Activated T-helper 1 cell treated with anti-CD3 and anti-CD28 coated beads, Interleukin-2, amount 50 U/mL, for 16 hours (primary cell): ENCODE data around the gene TWF2.

ENCODE experiments used
- DNase-seq, 2 donors: peaks; one replicate each; pipeline ENCODE4 v3.0.0-alpha.2; 2020; ENCODE audit warnings: low read depth in 1 of 2, low spot score in 1 of 2

The TWF2 gene

DNA sequence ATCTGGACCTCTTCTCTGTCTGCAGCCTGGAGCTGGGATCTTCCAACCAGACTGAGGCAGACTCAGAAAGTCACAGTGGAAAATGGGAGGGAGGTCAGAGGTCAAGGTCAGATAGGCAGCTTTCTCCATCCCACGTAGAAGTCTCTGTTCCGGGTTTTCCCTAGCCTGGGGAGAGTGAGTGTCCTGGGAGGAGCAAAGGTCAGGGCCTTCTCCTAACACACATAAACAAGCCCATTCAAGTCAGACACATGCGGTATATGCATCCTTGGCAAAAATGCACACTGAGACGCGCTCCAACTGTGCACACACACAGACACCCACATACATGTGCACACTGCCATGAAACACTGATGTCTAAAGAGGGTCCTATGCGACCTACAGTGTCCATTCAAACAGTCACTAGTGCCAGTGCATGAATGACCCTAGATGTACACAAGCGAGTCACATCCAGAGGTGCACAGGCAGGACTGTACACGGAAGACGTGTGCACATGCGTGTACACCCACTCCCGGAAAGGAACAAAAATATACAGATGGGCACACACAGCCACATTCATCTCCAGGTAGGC is 681 bp downstream of the TWF2 start:
- no peak for DNase-seq

GRCh38 chr3:52237657-52238172 is 1.2 kb downstream of the TWF2 start:
- DNase-seq: no peak

DNA sequence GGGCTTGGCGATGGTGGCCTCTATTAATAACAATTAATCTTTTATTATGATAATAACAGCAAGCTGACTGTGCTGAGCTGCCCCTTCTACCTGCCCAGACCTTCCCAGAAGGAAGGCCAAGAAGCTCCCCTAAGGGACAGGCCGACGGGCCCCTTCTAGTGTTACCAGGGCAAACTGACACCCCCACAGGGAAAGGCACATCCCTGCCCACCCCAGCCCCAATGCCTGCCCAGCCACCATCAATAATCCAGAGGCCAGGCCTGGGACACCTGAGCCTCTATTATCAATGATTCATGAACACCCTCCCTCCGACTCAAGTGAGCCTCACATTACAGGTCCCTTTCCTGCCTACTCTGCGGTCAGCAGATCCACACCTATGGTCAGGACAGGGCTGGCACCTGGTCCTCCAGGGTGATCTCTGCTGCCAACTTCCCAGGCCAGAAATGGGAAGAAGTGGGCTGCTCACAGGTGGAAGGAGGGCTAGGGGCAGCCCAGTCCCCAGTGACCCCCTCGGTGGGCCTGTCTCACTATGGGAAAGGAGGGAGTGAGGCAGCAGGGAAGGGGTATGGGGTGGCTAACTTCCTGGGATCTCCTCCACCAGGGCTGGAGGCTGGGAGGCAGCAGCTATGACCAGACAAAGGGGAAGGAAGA is 1.8 kb downstream of the TWF2 start:
- no peak for DNase-seq

DNA sequence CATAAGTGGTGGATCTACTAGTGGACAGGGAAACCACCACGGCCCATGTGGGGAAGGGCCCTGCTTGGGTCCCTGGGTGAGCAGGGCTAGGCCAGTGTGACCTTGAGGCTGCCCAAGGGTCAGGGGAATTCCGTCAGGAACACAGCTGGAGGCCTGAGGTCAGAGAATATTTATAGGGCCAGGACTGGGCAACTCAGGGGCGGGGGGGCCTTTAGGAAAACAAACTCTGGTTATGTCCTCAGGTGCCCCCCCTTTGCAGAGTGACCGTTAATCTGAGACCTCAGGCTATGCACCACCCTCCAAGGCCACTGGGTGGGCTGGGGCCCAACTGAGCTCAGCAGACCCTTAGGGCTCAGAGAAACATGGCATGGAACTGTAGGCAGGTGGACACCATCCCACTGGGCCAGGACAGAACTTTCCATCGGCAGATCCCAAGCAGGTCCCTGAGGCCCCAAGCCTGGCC is 2.5 kb downstream of the TWF2 start:
- DNase-seq: no peak

DNA sequence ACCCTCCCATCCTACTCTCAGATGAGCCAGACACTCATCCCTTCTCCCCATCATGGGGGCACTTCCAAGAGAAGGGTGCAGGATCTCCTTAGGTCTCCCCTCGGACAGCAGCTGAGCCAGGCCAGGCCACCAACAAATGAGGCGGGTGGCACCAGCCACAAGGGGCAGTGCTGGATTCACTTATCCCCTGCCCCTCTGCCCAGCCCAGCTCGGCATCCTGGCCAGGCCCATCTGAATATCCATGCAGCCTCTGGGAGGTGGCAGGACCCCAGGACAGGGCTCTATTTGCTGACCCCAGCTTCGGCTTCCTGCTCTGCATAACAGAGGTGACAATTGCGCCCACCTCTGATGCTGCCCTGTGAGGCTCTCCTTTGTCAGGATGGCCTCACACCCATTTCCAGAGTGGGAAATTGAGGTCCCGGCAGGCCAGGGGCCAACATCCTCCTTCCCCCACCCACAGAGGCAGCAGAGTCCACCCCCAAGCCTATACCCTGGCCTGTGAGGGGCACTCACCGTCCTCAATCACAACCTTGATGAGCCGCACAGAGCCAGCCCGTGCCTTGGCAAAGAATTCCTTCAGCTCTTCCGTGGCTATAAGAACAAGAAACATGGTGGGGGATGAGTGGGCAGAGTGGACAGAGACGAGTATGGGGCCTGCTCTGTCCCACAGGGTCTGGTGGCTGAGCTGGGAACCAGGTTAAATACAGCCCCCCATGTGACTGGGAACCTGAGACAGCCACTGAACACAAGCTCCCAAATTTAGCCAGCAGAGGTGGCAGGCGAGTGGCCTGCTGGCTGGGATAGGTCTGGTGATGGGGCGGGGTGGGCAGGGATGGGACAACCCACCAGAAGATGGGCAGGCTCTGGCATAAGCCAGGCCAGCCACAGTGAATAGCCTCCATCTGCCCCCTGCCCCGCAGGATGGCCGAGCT is 4.2 kb downstream of the TWF2 start:
- no peak for DNase-seq

DNA sequence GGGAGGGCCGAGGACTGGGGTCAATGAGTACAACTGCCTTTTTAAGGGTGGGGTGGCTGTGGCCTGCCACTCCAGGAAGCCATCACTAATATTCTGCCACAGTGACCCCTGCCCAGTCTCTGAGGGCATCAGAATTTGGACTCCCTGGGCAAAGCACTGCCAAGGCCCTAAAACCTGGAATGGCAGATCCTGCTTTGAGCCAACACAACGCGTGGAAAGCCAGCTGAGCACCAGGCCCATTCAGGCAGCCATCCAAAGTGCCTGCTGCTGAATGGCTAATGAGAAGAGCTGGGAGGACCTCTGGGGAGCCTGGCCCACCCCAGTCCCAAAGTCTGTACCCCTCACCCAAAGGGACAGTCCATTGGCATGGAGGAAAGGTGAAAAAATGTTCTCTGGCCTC is 5.0 kb downstream of the TWF2 start:
- no peak for DNase-seq

GRCh38 chr3:52233108-52233591 is 5.8 kb downstream of the TWF2 start:
- DNase-seq: no peak

DNA sequence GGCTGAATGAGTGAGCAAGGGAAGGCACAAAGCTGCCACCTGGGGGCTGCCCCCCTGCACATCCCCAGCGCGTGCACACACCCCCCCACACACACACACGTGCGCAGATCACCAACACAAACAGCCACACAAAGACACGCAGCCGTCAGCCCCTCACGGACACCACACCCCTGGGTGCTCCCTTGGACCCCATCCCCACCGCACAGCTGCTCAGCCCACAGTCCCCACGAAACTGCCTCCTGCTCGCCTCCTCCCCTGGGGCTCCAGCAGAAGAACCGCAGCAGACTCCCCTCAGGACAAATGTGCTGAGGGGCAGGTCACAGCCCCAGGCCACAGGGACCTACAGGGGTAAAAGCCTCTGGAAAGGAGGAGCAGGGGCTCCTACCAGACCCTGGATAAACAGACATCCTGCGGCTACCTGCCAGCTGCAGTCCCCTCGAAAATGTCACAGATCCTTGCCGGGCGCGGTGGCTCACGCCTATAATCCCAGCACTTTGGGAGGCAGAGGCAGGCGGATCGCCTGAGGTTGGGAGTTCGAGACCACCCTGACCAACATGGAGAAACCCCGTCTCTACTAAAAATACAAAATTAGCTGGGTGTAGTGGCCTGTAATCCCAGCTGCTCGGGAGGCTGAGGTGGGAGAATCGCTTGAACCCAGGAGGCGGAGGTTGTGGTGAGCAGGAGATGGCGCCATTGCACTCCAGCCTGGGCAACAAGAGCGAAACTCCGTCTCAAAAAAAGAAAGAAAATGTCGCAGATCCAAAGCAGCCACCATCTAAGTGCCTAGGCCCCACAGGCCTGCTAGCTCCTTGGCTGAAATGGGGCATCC is 6.5 kb downstream of the TWF2 start:
- DNase-seq: no peak

GRCh38 chr3:52231502-52232278 is 7.3 kb downstream of the TWF2 start:
- DNase-seq: peak; percentile 80 to 83

- DNase-seq: no peak
Measured at GRCh38 chr3:52230889-52231499, 8.0 kb downstream of the TWF2 start.

DNA sequence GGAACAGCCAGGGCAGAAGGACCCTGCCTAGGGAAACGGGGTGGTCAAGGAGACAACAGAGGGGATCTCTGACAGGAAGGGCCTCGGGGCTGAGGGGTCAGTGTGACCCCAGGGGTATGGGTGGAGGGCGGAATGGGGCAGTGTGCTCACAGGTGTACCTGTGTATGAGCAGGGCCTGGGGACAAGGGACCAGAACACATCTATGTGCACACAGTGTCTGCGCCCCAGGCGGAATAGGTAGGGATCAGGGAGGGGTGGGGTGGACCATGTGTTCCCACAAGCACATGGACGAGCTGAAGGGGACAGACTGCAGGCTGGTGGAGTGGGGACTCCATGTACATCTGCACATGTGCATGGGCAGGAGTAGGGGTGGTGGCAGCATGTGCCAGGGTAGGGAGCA is 8.5 kb downstream of the TWF2 start:
- no peak for DNase-seq

DNA sequence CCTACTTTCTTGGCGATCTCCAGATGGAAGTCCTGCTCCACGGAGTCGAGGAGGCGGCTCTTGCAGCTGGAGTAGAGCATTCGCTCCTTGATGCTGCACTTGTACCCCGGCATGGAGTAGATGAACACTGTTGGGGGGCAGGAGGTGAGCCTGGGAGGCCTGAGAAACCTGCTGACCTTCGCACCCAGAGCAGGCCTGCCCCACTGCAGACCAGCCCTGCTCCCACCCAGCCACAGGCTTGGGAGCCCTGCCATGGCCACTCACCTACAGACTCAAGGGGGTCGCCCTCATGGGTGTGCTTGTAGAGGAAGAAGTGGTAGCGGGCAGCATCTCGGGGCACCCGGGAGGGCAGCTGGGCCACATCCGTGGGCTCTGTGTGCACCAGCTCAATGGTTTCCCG is 9.3 kb downstream of the TWF2 start:
- no peak for DNase-seq

- no peak for DNase-seq
Measured at GRCh38 chr3:52228751-52229291, 10.1 kb downstream of the TWF2 start.

DNA sequence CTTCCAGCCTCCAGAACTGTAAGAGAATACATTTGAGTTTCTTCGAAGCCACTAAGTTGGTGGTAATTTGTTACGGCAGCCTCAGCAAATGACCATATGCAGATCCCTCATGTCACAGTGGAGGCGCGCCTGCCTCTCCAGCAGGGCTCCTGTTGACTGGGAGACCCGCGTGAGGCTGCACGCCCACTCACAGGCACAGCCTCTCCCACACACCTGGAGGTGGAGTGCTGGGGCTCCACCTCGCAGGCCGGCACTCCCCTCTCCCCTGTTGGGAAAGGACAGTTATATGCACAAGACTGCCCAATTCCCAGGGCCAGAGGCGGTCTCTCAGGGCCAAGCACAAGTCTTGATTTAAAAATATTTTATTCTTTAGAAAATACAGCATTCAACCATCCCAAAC is 10.7 kb downstream of the TWF2 start:
- DNase-seq: no peak

GRCh38 chr3:52227766-52228165 is 11.2 kb downstream of the TWF2 start:
- DNase-seq: no peak

DNA sequence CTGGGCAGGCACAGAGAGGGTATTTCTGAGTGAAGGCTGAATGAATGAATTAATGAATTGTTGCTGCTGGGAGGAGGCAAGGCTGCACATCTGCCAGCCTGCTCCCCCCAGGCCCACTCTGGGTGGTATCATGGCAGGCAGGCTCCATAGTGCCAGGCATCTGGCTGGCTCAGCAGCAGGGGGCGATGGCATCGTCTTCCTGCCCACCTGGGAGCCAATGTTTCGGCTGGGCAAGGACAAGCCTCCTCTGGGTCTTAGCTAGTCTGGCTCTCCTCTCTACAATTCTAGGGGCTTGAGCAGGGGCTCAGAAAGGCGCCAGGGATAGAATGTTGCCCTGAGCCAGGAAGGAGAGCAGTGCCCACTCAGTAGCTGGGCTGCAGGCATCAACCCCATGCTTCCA is 11.8 kb downstream of the TWF2 start:
- no peak for DNase-seq

GRCh38 chr3:52226229-52226817 is 12.6 kb downstream of the TWF2 start:
- no peak for DNase-seq

GRCh38 chr3:52225452-52226228 is 13.3 kb downstream of the TWF2 start, which contains the start of gene TLR9:
TLR9 (minus strand) TSS chr3:52225645; CDS start chr3:52225529, 116 bp downstream.
- DNase-seq: no peak
